DOHH2 (cell line): Measurements from ENCODE around the gene PRKG2.

Source experiments
- H3F3A ChIP-seq: fragments of 200-600 bp; sonication (generic), shearing (Covaris generic); 2 replicates; pipeline ENCODE4 v1.6.0; 2016; ENCODE audit warnings: antibody characterized with exemption, mild to moderate bottlenecking; ENCODE audit not compliant: control insufficient read depth, insufficient read depth
- H3K27ac ChIP-seq: fragments of 200-600 bp; sonication (generic); 2 replicates; pipeline ENCODE4 v1.5.1; 2014; ENCODE audit warnings: low read depth, mild to moderate bottlenecking, low read length, moderate library complexity
- H3K27me3 ChIP-seq: fragments of 200-600 bp; sonication (generic); 2 replicates; pipeline ENCODE4 v1.6.1; 2014; ENCODE audit warnings: mild to moderate bottlenecking, low read length, mixed read lengths; ENCODE audit not compliant: control insufficient read depth
- H3K36me3 ChIP-seq: fragments of 200-600 bp; sonication (generic); 2 replicates; pipeline ENCODE4 v1.6.1; 2014; ENCODE audit warnings: mild to moderate bottlenecking, low read length, moderate library complexity, mixed read lengths; ENCODE audit not compliant: control insufficient read depth
- H3K4me1 ChIP-seq: fragments of 200-600 bp; sonication (generic); 2 replicates; pipeline ENCODE4 v1.6.1; 2014; ENCODE audit warnings: mild to moderate bottlenecking, low read length, mixed read lengths; ENCODE audit not compliant: control insufficient read depth
- H3K4me2 ChIP-seq: fragments of 200-600 bp; sonication (generic); 2 replicates; pipeline ENCODE4 v1.6.0; 2014; ENCODE audit warnings: mild to moderate bottlenecking, low read length, moderate library complexity
- H3K4me3 ChIP-seq: fragments of 200-600 bp; sonication (generic); 2 replicates; pipeline ENCODE4 v1.5.1; 2014; ENCODE audit warnings: mild to moderate bottlenecking, low read length, mixed read lengths
- H3K79me2 ChIP-seq: fragments of 200-600 bp; sonication (generic); 2 replicates; pipeline ENCODE4 v1.6.1; 2014; ENCODE audit warnings: mild to moderate bottlenecking, low read length, mixed read lengths; ENCODE audit not compliant: control insufficient read depth
- H3K9me2 ChIP-seq: fragments of 200-600 bp; sonication (generic); replicated peaks from 2 replicates; pipeline ENCODE4 v1.6.1; 2014; ENCODE audit warnings: mild to moderate bottlenecking, low read length, mixed read lengths; ENCODE audit not compliant: control insufficient read depth
- H3K9me3 ChIP-seq: fragments of 200-600 bp; sonication (generic); 2 replicates; pipeline ENCODE4 v1.6.1; 2014; ENCODE audit warnings: antibody characterized with exemption, low read length, mixed read lengths; ENCODE audit not compliant: control insufficient read depth, insufficient read depth
- H4K20me1 ChIP-seq: fragments of 200-600 bp; sonication (generic); 2 replicates; pipeline ENCODE4 v1.6.0; 2014; ENCODE audit warnings: low read depth, mild to moderate bottlenecking, antibody characterized with exemption, low read length, moderate library complexity; ENCODE audit not compliant: control insufficient read depth, insufficient read depth
- EZH2phosphoT487 ChIP-seq: fragments of 200-600 bp; sonication (generic); IDR thresholded peaks from 2 replicates; pipeline ENCODE4 v1.6.1; 2017; ENCODE audit warnings: borderline replicate concordance, mild to moderate bottlenecking, antibody characterized with exemption, low read length, moderate library complexity, mixed read lengths
- TF ChIP-seq, protein P1 (sequence below): fragments of 200-600 bp; sonication (generic); IDR thresholded peaks from one replicate; pipeline ENCODE4 v1.5.1; 2014; ENCODE audit warnings: antibody characterized with exemption, mild to moderate bottlenecking, low read depth, low read length; ENCODE audit not compliant: poor library complexity, severe bottlenecking

Gene PRKG2

DNA sequence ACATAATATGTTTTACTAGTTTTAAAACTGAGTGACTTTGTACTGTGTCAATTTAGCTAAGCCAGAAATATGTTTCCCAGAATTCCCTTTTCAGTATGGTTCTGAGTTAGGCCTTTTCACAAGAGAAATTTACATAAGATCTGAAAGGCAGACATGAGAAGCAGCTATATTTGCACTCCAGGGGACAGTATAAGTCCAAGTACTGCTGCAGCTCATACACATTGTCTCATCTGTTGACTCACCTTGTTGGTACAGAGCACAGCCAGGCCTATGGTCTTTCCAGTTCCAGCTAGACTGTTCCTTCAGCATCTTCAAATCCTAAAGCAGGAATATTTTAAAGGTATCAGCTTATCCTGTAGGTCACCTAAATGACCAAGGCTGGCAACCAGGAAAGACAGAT lies 131.0 kb downstream of the PRKG2 start:
- Histone ChIP-seq H3F3A (no peaks in the 10 kb centered on the region), H4K20me1 (no peaks in the 10 kb centered on the region), H3K79me2 (no peaks in the 10 kb centered on the region), H3K9me3 (no peaks in the 10 kb centered on the region; the same call in 1 of the 2 replicates), H3K4me3 (no peak overlapping the region), H3K4me1 (peaks cover 8% of the 10 kb centered on the region), H3K27ac (no peak overlapping the region), H3K9me2 (no peaks in the 10 kb centered on the region), H3K27me3 (peaks cover 2% of the 10 kb centered on the region; the same call in 1 of the 2 replicates), H3K4me2 (no peak overlapping the region), H3K36me3 (no peaks in the 10 kb centered on the region)
- TF ChIP-seq, protein P1, sequence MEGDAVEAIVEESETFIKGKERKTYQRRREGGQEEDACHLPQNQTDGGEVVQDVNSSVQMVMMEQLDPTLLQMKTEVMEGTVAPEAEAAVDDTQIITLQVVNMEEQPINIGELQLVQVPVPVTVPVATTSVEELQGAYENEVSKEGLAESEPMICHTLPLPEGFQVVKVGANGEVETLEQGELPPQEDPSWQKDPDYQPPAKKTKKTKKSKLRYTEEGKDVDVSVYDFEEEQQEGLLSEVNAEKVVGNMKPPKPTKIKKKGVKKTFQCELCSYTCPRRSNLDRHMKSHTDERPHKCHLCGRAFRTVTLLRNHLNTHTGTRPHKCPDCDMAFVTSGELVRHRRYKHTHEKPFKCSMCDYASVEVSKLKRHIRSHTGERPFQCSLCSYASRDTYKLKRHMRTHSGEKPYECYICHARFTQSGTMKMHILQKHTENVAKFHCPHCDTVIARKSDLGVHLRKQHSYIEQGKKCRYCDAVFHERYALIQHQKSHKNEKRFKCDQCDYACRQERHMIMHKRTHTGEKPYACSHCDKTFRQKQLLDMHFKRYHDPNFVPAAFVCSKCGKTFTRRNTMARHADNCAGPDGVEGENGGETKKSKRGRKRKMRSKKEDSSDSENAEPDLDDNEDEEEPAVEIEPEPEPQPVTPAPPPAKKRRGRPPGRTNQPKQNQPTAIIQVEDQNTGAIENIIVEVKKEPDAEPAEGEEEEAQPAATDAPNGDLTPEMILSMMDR, result no peak
- TF ChIP-seq EZH2phosphoT487, result no peak

DNA sequence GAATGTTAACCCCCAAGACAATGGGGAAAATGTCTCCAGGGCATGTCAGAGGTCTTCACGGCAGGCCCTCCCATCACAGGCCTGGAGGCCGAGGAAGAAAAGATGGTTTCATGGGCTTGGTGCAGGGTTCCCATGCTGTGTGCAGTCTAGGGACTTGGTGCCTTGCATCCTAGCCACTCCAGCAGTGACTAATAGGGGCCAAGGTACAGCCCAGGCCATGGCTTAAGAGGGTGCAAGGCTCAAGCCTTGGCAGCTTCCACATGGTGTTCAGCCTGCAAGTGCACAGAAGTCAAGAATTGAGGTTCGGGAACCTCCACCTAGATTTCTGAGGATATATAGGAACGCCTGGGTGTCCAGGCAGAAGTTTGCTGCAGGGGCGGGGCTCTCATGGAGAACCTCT lies 133.9 kb downstream of the PRKG2 start:
- Histone ChIP-seq H3K9me2 (no peaks in the 10 kb centered on the region), H3K4me1 (peaks cover 14% of the 10 kb centered on the region), H3K4me2 (no peak overlapping the region), H3K79me2 (no peaks in the 10 kb centered on the region), H3F3A (no peaks in the 10 kb centered on the region), H3K36me3 (no peaks in the 10 kb centered on the region), H3K9me3 (no peaks in the 10 kb centered on the region; the same call in 1 of the 2 replicates), H3K4me3 (no peak overlapping the region), H3K27ac (no peak overlapping the region), H3K27me3 (no peaks in the 10 kb centered on the region), H4K20me1 (no peaks in the 10 kb centered on the region)
- TF ChIP-seq, protein P1, result no peak
- no peak for TF ChIP-seq EZH2phosphoT487

DNA sequence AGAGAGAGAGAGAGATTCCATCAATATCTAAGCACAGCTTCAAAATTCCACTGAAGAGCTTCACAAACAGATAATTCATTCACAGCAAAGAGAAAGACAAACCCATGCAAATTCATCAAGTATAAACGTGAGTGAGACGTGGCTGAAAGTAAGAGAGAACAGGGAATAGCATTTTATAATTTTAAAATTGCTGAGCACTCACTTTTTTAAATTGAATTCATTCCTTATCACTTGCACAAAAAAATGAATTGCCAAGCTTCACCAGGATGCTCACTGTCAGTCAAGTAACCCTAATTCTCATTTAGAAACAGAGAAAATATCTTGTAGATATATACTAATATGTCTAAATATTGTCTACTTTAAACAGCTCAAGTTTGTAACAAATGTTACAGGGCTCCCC lies 144.0 kb downstream of the PRKG2 start:
- no peaks in the 10 kb centered on the region for H4K20me1 ChIP-seq
- H3K4me1 ChIP-seq, result no peaks in the 10 kb centered on the region
- no peaks in the 10 kb centered on the region for H3K36me3 ChIP-seq
- H3K4me3 ChIP-seq, result no peak overlapping the region
- H3K9me3 ChIP-seq, result no peaks in the 10 kb centered on the region
- H3F3A ChIP-seq, result no peaks in the 10 kb centered on the region
- no peaks in the 10 kb centered on the region for H3K27me3 ChIP-seq
- no peak for TF ChIP-seq EZH2phosphoT487
- TF ChIP-seq, protein P1, result no peak
- H3K9me2 ChIP-seq, result no peaks in the 10 kb centered on the region
- no peak overlapping the region for H3K4me2 ChIP-seq
- no peak overlapping the region for H3K27ac ChIP-seq
- no peaks in the 10 kb centered on the region for H3K79me2 ChIP-seq
